HK-2 (cell line): Measurements from ENCODE around the gene NFIB.

Experiments used
- DNase-seq: peaks from one replicate; pipeline ENCODE4 v3.0.0-alpha.2; 2018; ENCODE audit not compliant: unreplicated experiment

Gene NFIB

GRCh38 chr9:14153310-14153720, 160.6 kb downstream of the NFIB start:
- no peak for DNase-seq

- no peak for DNase-seq
Observed at GRCh38 chr9:14151451-14151850, 162.5 kb downstream of the NFIB start.

- no peak for DNase-seq
Observed at GRCh38 chr9:14148501-14149103, 165.3 kb downstream of the NFIB start.

- no peak for DNase-seq
Observed at GRCh38 chr9:14147738-14148137, 166.2 kb downstream of the NFIB start.

- DNase-seq, result no peak
Observed at GRCh38 chr9:14146201-14146874, 167.6 kb downstream of the NFIB start.

GRCh38 chr9:14144215-14144614, 169.7 kb downstream of the NFIB start:
- no peak for DNase-seq

- no peak for DNase-seq
Observed at GRCh38 chr9:14141699-14142098, 172.2 kb downstream of the NFIB start.

- no peak for DNase-seq
Observed at GRCh38 chr9:14140096-14140697, 173.7 kb downstream of the NFIB start.

GRCh38 chr9:14139287-14139686, 174.7 kb downstream of the NFIB start:
- no peak for DNase-seq

GRCh38 chr9:14136646-14137370, 177.1 kb downstream of the NFIB start:
- DNase-seq, result no peak

GRCh38 chr9:14136047-14136635, 177.8 kb downstream of the NFIB start:
- no peak for DNase-seq

GRCh38 chr9:14135421-14135820, 178.5 kb downstream of the NFIB start:
- no peak for DNase-seq

GRCh38 chr9:14133394-14133793, 180.5 kb downstream of the NFIB start:
- DNase-seq, result no peak

GRCh38 chr9:14132775-14133174, 181.2 kb downstream of the NFIB start:
- no peak for DNase-seq

- DNase-seq, result no peak
Observed at GRCh38 chr9:14131356-14132088, 182.4 kb downstream of the NFIB start.

GRCh38 chr9:14127656-14128055, 186.3 kb downstream of the NFIB start:
- no peak for DNase-seq

GRCh38 chr9:14119694-14120514, 194.0 kb downstream of the NFIB start:
- DNase-seq, result no peak

- DNase-seq, result no peak
Observed at GRCh38 chr9:14112226-14112625, 201.7 kb downstream of the NFIB start.

GRCh38 chr9:14111696-14112095, 202.2 kb downstream of the NFIB start:
- DNase-seq, result no peak

GRCh38 chr9:14107977-14108376, 206.0 kb downstream of the NFIB start:
- DNase-seq, result no peak

- DNase-seq, result no peak
Observed at GRCh38 chr9:14107495-14107894, 206.4 kb downstream of the NFIB start.
